SK-MEL-5 (cell line): Measurements from ENCODE around the gene ROR1. TPM values are rescaled to one million over a fixed set of nuclear protein-coding genes. Genes with fewer than 3 reads are reported as not detected.

Experiments used
- DNase-seq: peaks from one replicate; pipeline ENCODE4 v3.0.0-alpha.2; 2016; ENCODE audit warnings: low read depth, low spot score
- in situ Hi-C: cut with HindIII; loops from 2 replicates; pipeline ENCODE4 v1.10.0; 2016; ENCODE audit warnings: low sequenced_read_pairs, high pct_unique_total_duplicates, low pct_unique_long_range_greater_than_20kb
- total RNA-seq: library from RNA; depleted of rRNA; stranded (reverse); fragments of >200 nt; shearing (Covaris generic); gene quantifications from 2 replicates; pipeline ENCODE4 v1.2.3, GENCODE V29; 2014

ROR1 gene
- total RNA-seq, 1 experiment from 2014 or later: 2.8 TPM

DNA sequence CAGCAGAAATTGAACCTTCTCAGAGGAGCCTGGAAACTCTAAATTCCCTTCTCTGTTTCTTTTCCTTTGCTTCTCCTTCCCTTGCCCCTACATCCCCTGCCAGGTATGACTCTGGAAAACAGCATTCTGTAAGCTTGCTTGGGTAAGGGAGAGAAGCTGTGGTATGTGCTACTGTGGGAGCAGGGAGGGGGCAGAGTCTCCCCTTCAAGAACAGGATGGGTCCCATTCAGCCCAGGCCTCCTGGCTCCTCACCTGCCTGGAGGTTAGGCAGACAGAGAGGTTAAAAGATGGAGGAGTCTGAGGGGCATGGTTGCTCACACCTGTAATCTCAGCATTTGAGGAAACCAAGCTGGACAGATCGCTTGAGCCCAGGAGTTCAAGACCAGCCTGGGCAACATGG lies 389.0 kb downstream of the ROR1 start:
- in situ Hi-C loops: no loop called here
- no peak for DNase-seq

DNA sequence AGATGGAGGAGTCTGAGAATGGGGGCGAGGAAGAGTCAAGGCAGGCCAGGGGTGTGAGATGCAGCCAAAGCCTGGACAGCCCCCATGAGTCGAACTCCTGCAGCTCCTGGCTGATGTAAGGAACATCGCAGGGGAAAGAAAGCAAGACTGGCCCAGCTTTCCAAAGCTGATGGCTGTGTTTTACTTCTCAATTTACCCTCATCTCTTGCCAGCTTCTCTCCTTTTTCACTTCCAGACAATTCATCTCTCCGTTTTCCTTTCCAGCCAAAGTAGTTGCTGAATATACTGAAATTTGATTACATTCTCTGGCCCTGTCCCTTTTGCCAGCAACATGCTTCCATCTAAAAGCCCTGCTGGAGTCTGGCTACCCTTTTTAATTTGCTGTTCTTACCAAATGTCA lies 389.6 kb downstream of the ROR1 start:
- no peak for DNase-seq
- in situ Hi-C loops: no loop called here

DNA sequence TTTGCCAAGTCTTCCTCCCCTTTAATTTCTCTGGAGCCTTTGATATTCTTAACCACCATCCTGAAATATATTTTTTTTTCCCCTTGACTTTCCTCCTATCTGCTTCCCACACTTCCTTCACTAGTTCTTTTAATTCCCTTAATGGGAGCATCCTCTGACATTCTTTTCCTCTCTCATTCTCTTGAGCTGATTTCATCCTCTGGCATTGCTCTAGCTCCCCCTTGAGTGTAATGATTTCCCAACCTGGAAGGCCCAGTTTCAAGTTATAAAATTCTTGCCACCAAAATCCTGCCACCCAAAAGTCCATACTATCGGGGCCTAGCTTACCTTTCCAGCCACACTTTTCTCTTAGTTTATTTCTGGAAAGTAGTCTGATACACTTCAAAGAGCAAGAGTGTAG lies 390.2 kb downstream of the ROR1 start:
- in situ Hi-C loops: no loop called here
- peak; percentile 59 for DNase-seq

DNA sequence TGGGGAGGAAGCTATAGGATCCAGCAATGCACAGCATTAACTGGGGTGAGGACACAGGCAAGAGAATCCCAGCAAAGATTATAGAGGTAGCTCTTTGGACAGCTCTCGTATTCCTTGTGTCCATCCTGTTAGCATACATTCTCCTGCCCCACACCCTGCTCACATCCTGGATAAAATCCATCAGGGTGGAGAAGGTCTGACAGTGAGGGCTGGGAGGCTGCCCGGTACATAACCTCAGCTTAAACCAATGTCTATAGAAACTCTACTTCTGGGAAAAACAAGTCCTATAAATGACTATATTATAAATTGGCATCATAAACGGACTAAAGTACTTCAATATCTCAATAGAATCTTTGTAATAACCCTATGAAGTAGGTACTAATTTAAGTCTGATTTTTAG lies 392.8 kb downstream of the ROR1 start:
- in situ Hi-C loops: no loop called here

DNA sequence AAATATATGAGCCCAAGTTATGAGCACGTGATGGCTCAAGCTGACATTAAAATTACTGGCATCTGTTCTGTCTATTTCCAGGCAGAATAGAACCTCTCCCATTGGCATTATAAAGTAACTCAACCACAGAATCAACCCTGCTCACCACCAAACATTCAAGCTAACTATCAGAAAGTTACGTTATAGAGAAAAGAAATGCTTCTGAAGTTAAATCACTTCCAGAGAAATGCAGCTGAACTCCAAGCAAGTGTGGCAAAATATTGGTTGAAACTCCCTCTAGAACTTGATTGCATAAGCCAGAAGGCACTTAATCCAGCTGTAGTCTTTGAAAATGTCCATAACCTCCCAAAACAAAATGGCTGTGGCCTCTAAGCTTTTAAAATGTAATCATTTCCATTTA lies 393.4 kb downstream of the ROR1 start:
- no peak for DNase-seq
- in situ Hi-C loops: no loop called here

More for the DNA sequence above, 392.8 kb downstream of the ROR1 start:
- no peak for DNase-seq

DNA sequence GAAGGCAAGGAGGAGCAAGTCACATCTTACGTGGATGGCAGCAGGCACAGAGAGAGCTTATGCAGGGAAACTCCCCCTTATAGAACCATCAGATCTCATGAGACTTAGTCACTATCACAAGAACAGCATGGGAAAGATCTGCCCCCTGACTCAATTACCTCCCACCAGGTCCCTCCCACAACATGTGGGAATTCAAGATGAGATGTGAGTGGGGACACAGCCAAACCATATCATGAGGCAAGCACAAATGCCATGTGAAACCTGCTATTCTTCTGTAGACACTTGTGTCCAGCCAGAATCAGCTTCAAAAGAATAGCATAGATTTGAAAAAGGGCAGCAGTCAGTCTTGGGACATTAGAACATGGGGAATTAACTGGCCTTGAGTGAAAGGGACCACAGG lies 397.4 kb downstream of the ROR1 start:
- DNase-seq: no peak
- in situ Hi-C loops: no loop called here

DNA sequence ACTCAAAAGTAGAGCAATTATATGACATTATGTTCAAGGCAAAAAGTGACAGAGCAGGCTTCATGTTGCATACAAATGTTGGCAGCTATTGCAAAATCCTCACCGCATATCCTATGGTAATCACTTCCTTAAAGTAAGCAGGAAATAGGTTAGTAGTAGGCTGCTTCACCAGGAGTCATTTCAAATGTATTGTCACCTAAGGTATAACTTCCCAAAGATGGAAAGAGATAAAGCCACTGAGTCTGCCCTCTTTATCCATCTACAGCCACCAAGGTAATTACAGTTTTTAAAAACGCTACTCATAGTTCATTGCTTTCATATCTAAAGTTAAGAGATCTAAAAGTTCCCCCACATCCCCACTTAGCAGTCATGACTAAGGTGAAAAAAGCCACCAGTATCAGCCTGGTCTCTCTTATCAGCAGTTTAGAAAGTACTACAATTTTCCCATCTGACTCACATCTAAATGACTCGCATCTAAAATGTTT lies 398.0 kb downstream of the ROR1 start:
- DNase-seq: no peak
- in situ Hi-C loops: no loop called here

DNA sequence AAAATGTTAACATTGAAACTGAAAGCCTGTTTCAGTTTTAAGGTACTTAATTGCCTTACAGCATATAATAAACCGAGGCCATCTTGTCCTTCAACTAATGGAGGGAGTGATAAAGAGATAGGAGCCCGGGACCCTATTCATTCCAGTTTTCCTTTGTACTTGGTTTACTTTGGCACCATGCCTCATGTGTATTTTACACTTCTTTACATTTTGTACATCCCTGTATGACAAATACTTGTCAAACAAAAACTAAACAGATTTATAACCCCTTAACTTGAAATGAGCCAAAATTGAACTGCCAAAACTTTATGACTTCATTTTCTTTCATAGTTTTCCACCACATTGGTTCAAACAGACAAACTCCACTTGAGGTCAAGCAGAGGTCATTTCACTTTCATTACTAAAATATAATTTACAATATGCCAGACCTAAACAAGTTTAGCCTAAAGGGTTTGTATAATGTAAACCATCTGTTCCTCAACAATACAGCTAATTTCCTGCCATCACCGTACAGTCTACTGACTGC lies 398.7 kb downstream of the ROR1 start:
- DNase-seq: no peak
- in situ Hi-C loops: no loop called here

DNA sequence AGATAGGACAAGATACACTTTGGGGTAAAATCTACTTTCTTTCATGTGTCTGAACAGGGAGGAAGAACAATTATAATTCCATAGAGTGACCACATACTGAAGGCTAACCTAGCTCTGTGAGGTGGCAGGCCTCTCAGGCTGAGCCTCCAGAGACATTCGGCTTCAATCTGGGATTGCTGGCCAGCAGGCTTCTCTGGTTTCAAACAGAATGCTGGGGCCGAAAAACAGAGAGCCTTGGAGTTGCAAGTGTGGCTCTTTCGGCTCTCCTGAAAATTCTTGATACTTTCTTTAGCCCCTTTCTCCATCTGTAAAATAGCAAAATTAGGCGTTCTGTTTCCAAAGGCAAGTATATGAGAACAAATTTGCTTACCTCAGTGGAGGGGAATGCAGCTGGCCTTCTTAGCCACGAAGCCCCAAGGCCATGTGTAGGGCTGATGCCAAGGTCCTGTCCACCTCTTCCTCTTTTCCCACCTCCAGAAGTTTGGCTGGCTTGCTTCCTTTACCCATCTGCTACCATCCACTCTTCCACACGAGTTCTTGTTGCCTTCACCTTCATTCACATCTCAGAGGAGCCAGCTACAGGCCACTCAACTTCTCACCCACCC lies 399.6 kb downstream of the ROR1 start:
- in situ Hi-C loops: no loop called here
- DNase-seq: no peak

DNA sequence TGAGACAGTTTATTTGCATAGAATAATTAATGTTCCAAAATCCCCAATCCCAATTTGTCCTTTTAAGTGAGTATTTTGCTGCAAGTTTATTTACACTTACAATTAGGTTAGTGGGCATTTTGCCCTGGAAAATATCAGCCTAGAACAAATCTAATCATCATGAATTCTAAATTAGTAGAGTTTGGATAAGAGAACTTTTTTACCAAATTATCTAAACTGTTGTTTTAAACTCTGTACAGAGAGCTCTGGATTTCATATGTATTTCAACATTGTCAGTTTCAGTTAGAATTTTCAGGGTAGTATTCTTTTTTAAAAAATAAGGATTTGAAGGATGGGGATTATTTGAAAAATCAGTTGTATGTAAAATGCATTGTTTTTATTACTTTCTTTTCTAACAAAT lies 401.8 kb downstream of the ROR1 start:
- no peak for DNase-seq
- in situ Hi-C loops: no loop called here

DNA sequence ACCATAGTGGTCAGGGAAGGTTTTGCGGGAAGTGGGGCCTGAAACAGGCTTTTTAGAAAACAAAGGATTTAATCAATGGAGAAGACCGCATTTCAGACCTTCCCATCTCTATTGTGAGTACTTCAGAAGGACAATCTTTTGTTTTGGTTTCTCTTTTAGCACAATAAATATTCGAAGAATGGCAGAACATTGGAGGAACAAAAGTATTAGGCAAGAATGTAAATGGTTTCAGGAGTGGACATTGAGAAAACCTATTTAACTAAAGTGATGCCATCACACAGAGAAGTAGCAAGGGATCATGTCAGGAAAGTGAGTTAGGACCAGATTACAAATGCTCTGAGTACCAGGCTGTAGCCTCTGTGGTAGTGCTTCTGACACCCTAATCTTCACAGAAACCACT lies 402.8 kb downstream of the ROR1 start:
- no peak for DNase-seq
- in situ Hi-C loops: no loop called here

DNA sequence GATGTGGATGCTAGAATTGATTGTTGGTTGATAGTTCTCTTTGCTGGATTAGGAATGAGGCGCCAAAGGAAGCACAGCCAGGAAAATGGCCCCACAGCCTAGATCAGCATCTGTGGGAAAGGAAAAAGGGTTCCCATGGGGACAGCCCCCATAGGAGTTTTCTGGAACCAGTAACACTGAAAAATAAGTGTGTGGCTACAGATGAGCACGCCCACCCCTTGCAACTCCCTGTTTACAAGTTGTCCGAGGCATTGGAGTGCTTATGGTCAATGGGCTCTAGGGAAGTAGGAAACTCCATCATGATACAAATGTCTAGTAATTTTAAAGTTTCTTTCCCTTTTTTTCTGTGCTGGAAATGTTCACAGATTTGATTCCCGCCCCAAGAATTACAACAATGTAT lies 405.8 kb downstream of the ROR1 start:
- DNase-seq: no peak
- in situ Hi-C loops: no loop called here

DNA sequence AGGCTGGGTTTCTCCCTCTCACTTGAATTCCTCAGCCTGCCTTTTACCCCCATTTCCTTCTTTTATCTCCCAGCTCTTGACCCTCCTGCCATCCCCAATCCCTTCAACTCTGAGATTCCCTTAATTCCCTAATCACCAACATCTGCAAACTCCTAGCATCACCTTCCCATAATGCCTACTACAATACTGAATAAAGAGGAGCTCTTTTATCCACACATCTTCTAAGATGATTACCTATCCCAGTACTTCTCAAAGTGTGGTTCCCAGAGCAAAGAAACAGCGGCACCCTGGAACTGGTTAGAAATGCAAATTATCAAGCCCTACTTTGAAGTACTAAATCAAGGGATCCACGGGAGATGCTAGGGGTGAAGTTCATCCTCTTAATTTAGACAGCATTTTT lies 408.4 kb downstream of the ROR1 start:
- DNase-seq: no peak
- in situ Hi-C loops: no loop called here

DNA sequence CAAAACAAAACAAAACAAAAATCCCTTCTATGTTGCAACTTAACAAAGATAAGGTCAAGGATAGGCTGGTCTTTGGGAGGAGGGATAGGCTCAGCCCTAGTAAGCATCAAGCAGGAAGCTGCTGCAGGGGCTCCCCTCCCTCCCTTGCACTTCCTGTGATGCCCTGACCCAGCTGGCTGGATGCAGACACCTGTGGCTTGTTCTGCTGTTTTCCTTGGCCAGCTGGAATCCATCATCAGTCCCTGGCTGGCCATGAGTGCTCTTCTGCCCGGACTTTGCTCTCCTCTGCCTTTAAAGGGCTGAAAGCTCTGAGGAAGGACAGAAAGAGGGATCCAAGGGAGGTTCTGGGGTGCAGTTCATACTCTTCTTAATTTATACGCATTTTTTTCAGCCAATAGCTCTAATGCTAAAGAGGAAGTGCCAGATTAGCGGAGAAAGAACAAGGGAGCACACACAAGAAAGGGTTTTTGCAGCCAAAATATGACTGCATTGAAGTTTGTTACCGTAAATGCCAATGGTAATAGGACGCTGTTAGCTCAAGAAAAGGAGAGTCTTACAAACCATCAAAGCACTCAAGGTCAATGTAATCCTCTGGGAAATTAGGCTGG lies 409.7 kb downstream of the ROR1 start:
- in situ Hi-C loops: no loop called here

DNA sequence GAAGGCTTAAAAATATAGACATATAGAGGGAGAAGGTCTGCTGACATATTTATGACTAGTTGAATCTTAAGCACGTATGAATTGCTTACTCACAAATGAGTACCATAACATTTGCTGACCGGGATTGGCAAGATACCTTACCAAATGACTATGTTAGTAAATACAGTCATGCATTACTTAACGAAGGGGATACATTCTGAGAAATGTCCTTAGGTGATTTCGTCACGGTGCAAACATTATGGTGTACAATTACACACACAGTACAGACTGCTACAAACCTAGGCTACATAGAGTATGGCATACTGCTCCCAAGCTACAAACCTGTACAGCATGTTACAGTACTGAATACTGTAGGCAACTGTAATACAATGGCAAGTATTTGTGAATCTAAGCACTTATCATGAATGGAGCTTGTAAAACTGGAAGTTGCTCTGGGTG lies 410.2 kb downstream of the ROR1 start:
- peak; percentile 6 for DNase-seq
- in situ Hi-C loops: no loop called here

More for the DNA sequence above, 409.7 kb downstream of the ROR1 start:
- DNase-seq: no peak

DNA sequence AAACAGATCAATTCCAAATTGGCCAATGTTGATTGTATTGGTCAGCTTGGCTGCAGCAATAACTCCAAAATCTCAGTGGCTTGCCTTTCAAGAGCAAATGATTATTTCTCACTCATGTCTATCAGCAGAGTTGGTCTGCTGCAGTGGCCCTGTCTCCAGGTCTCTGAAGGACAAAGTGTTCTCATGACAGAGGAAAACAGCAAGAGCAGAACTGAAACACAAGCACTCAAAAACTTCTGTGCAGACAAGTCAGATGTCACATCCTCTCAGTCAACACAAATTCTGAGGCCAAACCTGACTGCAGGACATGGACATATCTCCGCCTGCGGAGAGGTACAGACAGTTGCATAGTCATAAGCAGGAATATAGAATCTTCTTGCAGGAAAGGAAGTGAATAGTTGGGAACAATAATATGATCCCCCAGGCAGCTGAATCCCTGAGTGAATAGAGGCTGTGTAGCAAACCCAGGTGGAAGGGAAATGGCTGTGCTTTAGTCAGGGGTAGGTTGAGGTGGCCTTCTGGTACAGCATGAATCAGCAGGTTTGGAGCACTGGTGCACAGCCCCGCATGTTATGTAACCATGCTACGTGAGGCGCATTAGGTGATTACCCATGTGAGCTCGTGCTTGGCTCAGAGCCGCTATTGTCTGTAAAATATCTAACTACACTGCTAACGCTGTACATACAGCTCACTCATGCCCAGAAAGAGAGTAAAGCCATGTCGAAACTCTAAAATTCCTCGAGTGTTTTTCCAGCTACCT lies 412.5 kb downstream of the ROR1 start:
- in situ Hi-C loops: no loop called here
- no peak for DNase-seq

DNA sequence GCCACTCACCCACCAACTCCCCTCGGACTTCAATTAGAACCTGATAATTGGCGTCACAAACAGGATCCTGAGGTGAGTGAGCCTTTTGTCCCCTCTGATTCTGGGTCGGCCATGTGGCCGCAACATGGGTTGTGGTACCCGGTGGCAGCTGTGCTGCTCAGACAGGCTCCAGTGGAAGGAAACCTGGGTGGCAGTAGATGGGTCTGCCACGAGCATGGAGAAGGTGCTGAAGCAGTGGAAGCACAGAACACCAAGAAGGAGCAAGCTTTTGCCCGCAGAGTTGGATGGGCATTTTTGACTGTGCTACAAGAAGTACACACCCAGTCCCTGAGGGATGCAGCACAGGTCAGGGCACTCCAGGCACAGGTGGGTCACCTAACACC lies 413.1 kb downstream of the ROR1 start:
- in situ Hi-C loops: no loop called here
- no peak for DNase-seq

DNA sequence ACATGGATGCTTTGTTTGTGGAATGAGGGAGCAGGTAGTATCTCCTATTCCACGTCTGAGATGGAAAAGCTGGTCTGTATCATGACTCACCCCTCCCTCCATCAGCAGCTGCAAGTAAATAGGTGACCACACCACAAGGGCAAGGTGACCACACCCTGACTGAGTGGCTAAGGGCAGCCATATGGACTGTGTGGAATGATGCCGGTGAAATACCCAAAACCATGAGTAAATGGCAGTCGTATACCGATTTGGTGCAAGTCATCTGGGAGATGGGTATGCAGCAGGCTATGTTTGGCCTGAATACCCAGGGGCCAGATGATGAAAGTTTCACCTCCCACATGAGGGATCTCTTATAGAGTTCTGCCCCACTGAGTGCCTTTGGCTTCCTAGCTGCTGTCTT lies 413.8 kb downstream of the ROR1 start:
- no peak for DNase-seq
- in situ Hi-C loops: no loop called here

DNA sequence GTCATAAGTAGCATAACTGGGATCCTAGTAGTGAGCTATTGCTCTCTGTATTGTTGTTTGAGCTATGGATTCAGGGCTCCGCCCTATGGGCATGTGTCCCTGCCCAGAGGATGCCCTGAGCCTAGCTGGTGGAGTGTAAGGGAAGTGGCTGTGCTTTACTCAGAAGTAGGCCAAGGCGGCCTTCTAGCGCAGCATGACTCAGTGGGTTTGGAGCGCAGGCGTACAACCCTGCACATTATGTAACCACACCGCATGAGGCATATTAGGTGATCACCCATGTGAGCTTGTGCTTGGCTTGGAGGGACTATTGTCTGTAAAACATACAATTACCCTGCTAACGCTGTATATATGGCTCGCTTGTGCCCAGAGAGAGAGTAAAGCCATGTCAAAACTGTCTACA lies 418.5 kb downstream of the ROR1 start:
- in situ Hi-C loops: no loop called here

More for the DNA sequence above, 418.5 kb downstream of the ROR1 start:
- no peak for DNase-seq
